Glutamatergic neuron (in vitro differentiated cells): ENCODE data around the gene FUBP3. TPM values are rescaled to one million over a fixed set of nuclear protein-coding genes. Genes with fewer than 3 reads are reported as not detected.
"Not testable (repeated sequence)": the region's sequence is repeated elsewhere in the genome, so short reads cannot be mapped to it uniquely, and the experiment has no call there.

Experiments
- DNase-seq: peaks from one replicate; pipeline ENCODE4 v3.0.0; 2022
- H3K27ac Mint-ChIP-seq: one replicate; pipeline ENCODE4 v1.8.0; 2020; ENCODE audit warnings: mild to moderate bottlenecking, mixed read lengths, inconsistent platforms; ENCODE audit not compliant: unreplicated experiment
- H3K27me3 Mint-ChIP-seq: one replicate; pipeline ENCODE4 v1.8.0; 2020; ENCODE audit warnings: mild to moderate bottlenecking, moderate library complexity, mixed read lengths, inconsistent platforms; ENCODE audit not compliant: unreplicated experiment
- H3K36me3 Mint-ChIP-seq: one replicate; pipeline ENCODE4 v1.8.0; 2020; ENCODE audit warnings: mild to moderate bottlenecking, mixed read lengths, inconsistent platforms; ENCODE audit not compliant: unreplicated experiment
- H3K4me1 Mint-ChIP-seq: one replicate; pipeline ENCODE4 v1.8.0; 2020; ENCODE audit warnings: mild to moderate bottlenecking, low read depth, mixed read lengths, inconsistent platforms; ENCODE audit not compliant: unreplicated experiment
- H3K4me3 Mint-ChIP-seq: one replicate; pipeline ENCODE4 v1.8.0; 2020; ENCODE audit warnings: mild to moderate bottlenecking, mixed read lengths, inconsistent platforms; ENCODE audit not compliant: unreplicated experiment
- H3K9me3 Mint-ChIP-seq: one replicate; pipeline ENCODE4 v1.8.0; 2020; ENCODE audit warnings: mild to moderate bottlenecking, moderate library complexity, mixed read lengths, inconsistent platforms; ENCODE audit not compliant: unreplicated experiment
- CTCF ChIP-seq: fragments of 200-600 bp; sonication (generic); IDR thresholded peaks from one replicate; pipeline ENCODE4 v1.5.0; 2021; ENCODE audit not compliant: partially characterized antibody, unreplicated experiment
- total RNA-seq: library from RNA; stranded (reverse); fragmentation: NEBNext Ultra II Directional; extraction: Animal tissue kit (Norgen Biotek cat#: 25700); gene quantifications from one replicate; pipeline ENCODE4 v1.2.1, GENCODE V29; 2021; ENCODE audit not compliant: unreplicated experiment

The FUBP3 gene
- total RNA-seq, 1 donor from 2014 or later: 76.8 TPM

- Mint-ChIP-seq H3K27me3 (no peaks in the 10 kb centered on the region), H3K27ac (no peak overlapping the region), H3K4me3 (no peak overlapping the region), H3K36me3 (no peaks in the 10 kb centered on the region), H3K9me3 (no peaks in the 10 kb centered on the region), H3K4me1 (peaks cover 5% of the 10 kb centered on the region)
- DNase-seq: no peak
- no peak for TF ChIP-seq CTCF
These were observed 23.4 kb upstream of the FUBP3 start for GRCh38 chr9:130555968-130556367.

GRCh38 chr9:130556396-130557076 lies 22.8 kb upstream of the FUBP3 start:
- Mint-ChIP-seq H3K4me3 (no peak overlapping the region), H3K36me3 (no peaks in the 10 kb centered on the region), H3K9me3 (no peaks in the 10 kb centered on the region), H3K4me1 (peaks cover 5% of the 10 kb centered on the region), H3K27ac (no peak overlapping the region), H3K27me3 (no peaks in the 10 kb centered on the region)
- no peak for DNase-seq
- TF ChIP-seq CTCF: no peak

GRCh38 chr9:130557077-130557468 lies 22.3 kb upstream of the FUBP3 start:
- H3K4me1 Mint-ChIP-seq: peaks cover 5% of the 10 kb centered on the region
- H3K36me3 Mint-ChIP-seq: no peaks in the 10 kb centered on the region
- no peak overlapping the region for H3K27ac Mint-ChIP-seq
- no peak for DNase-seq
- no peak for TF ChIP-seq CTCF
- no peak overlapping the region for H3K4me3 Mint-ChIP-seq
- H3K9me3 Mint-ChIP-seq: no peaks in the 10 kb centered on the region
- no peaks in the 10 kb centered on the region for H3K27me3 Mint-ChIP-seq

- no peak for DNase-seq
- Mint-ChIP-seq H3K4me1 (peaks cover 5% of the 10 kb centered on the region), H3K27me3 (peaks cover 4% of the 10 kb centered on the region), H3K36me3 (no peaks in the 10 kb centered on the region), H3K27ac (peak overlapping the region; percentile 48), H3K9me3 (no peaks in the 10 kb centered on the region), H3K4me3 (no peak overlapping the region)
- TF ChIP-seq CTCF: no peak
These were observed 18.3 kb upstream of the FUBP3 start for GRCh38 chr9:130561056-130561455.

GRCh38 chr9:130562525-130562924 lies 16.9 kb upstream of the FUBP3 start:
- H3K4me1 Mint-ChIP-seq, H3K9me3 Mint-ChIP-seq, H3K27ac Mint-ChIP-seq, H3K36me3 Mint-ChIP-seq, DNase-seq, H3K27me3 Mint-ChIP-seq, H3K4me3 Mint-ChIP-seq: not testable (repeated sequence)
